ENCODE results near the gene TFEB. TPM values are rescaled to one million over a fixed set of nuclear protein-coding genes. Genes with fewer than 3 reads are reported as not detected.

The TFEB gene
- total and polyA plus RNA-seq, 2 donors from 2014 or later: 50.7 to 51.0 TPM

- Histone ChIP-seq H3K4me3 (ENCODE audit: low read length in 3 of 3) (peak overlapping the region; percentile 3 to 77 (median 59)), H3K9me3 (ENCODE audit: control insufficient read depth in 2 of 3, insufficient read depth in 1 of 3, low read length in 3 of 3) (no peaks in the 10 kb centered on the region), H3K36me3 (ENCODE audit: control insufficient read depth in 2 of 3, insufficient read depth in 3 of 3, low read length in 3 of 3) (no peaks in the 10 kb centered on the region), H3K27ac (ENCODE audit: low read depth in 2 of 2, low read length in 2 of 2) (peak overlapping the region; percentile 98), H3K27me3 (ENCODE audit: control insufficient read depth, insufficient read depth, low read length) (no peaks in the 10 kb centered on the region), H3K4me1 (ENCODE audit: control insufficient read depth in 2 of 3, insufficient read depth in 2 of 3, low read depth in 1 of 3, low read length in 3 of 3) (peaks cover 0 to 40% (median 17%) of the 10 kb centered on the region in 3 donors), H3K9ac (ENCODE audit: low read length in 3 of 3) (peak overlapping the region in 2 of 3 donors; percentile 74 to 87)
- no peak for TF ChIP-seq CTCF (IDR thresholded peaks at IDR 0.05; ENCODE audit: borderline replicate concordance, extremely low read depth, insufficient read depth)
- FAIRE-seq (no peak), DNase-seq (peak in 3 of 5 donors; percentile 31 to 68 (median 49))
- intact Hi-C loops (cut with DNase I): no loop called here
Measured at GRCh38 chr6:41732591-41733359, 2.6 kb downstream of the TFEB start.

GRCh38 chr6:41732149-41732548 lies 3.3 kb downstream of the TFEB start:
- peak overlapping the region; percentile 49 to 98 for H3K27ac ChIP-seq (ENCODE audit: low read depth in 2 of 2, low read length in 2 of 2)
- intact Hi-C loops (cut with DNase I): no loop called here
- H3K36me3 ChIP-seq (ENCODE audit: control insufficient read depth in 2 of 3, insufficient read depth in 3 of 3, low read length in 3 of 3): no peaks in the 10 kb centered on the region
- H3K9ac ChIP-seq (ENCODE audit: low read length in 3 of 3): peak overlapping the region in 1 of 3 donors; percentile 38
- peak overlapping the region in 1 of 3 donors; percentile 33 for H3K4me3 ChIP-seq (ENCODE audit: low read length in 3 of 3)
- no peak for TF ChIP-seq CTCF (IDR thresholded peaks at IDR 0.05; ENCODE audit: borderline replicate concordance, extremely low read depth, insufficient read depth)
- peaks cover 0 to 42% (median 17%) of the 10 kb centered on the region in 3 donors for H3K4me1 ChIP-seq (ENCODE audit: control insufficient read depth in 2 of 3, insufficient read depth in 2 of 3, low read depth in 1 of 3, low read length in 3 of 3)
- FAIRE-seq: no peak
- H3K27me3 ChIP-seq (ENCODE audit: control insufficient read depth, insufficient read depth, low read length): no peaks in the 10 kb centered on the region
- DNase-seq: no peak
- no peaks in the 10 kb centered on the region for H3K9me3 ChIP-seq (ENCODE audit: control insufficient read depth in 2 of 3, insufficient read depth in 1 of 3, low read length in 3 of 3)

- H3K27me3 ChIP-seq (ENCODE audit: control insufficient read depth, insufficient read depth, low read length): no peaks in the 10 kb centered on the region
- peak overlapping the region in 1 of 3 donors; percentile 37 for H3K9ac ChIP-seq (ENCODE audit: low read length in 3 of 3)
- TF ChIP-seq CTCF (IDR thresholded peaks at IDR 0.05; ENCODE audit: borderline replicate concordance, extremely low read depth, insufficient read depth): no peak
- FAIRE-seq (no peak), DNase-seq (no peak)
- no peaks in the 10 kb centered on the region for H3K36me3 ChIP-seq (ENCODE audit: control insufficient read depth in 2 of 3, insufficient read depth in 3 of 3, low read length in 3 of 3)
- no peak overlapping the region for H3K4me3 ChIP-seq (ENCODE audit: low read length in 3 of 3)
- intact Hi-C loops (cut with DNase I): no loop called here
- no peaks in the 10 kb centered on the region for H3K9me3 ChIP-seq (ENCODE audit: control insufficient read depth in 2 of 3, insufficient read depth in 1 of 3, low read length in 3 of 3)
- peak overlapping the region; percentile 3 to 49 for H3K27ac ChIP-seq (ENCODE audit: low read depth in 2 of 2, low read length in 2 of 2)
- peaks cover 0 to 42% (median 17%) of the 10 kb centered on the region in 3 donors for H3K4me1 ChIP-seq (ENCODE audit: control insufficient read depth in 2 of 3, insufficient read depth in 2 of 3, low read depth in 1 of 3, low read length in 3 of 3)
Measured at GRCh38 chr6:41731561-41732086, 3.8 kb downstream of the TFEB start.
